ENCODE measurements around the gene TECTB. TPM values are rescaled to one million over a fixed set of nuclear protein-coding genes. Genes with fewer than 3 reads are reported as not detected.
A peak's percentile ranks its signal among the peaks of the same experiment; 100 is the strongest.

TECTB gene
- total RNA-seq, 2 donors from 2014 or later: not detected

GRCh38 chr10:112282086-112282485 is 1.1 kb upstream of the TECTB start:
- Mint-ChIP-seq H3K27me3 (peaks cover 30 to 64% of the 10 kb centered on the region in 2 donors), H3K36me3 (no peaks in the 10 kb centered on the region), H3K4me1 (ENCODE audit: low read depth in 2 of 2) (no peaks in the 10 kb centered on the region), H3K4me3 (no peak overlapping the region), H3K9me3 (peaks cover 4% of the 10 kb centered on the region), H3K27ac (no peak overlapping the region)
- no peak for DNase-seq (ENCODE audit: low spot score)
- ATAC-seq: no peak

DNA sequence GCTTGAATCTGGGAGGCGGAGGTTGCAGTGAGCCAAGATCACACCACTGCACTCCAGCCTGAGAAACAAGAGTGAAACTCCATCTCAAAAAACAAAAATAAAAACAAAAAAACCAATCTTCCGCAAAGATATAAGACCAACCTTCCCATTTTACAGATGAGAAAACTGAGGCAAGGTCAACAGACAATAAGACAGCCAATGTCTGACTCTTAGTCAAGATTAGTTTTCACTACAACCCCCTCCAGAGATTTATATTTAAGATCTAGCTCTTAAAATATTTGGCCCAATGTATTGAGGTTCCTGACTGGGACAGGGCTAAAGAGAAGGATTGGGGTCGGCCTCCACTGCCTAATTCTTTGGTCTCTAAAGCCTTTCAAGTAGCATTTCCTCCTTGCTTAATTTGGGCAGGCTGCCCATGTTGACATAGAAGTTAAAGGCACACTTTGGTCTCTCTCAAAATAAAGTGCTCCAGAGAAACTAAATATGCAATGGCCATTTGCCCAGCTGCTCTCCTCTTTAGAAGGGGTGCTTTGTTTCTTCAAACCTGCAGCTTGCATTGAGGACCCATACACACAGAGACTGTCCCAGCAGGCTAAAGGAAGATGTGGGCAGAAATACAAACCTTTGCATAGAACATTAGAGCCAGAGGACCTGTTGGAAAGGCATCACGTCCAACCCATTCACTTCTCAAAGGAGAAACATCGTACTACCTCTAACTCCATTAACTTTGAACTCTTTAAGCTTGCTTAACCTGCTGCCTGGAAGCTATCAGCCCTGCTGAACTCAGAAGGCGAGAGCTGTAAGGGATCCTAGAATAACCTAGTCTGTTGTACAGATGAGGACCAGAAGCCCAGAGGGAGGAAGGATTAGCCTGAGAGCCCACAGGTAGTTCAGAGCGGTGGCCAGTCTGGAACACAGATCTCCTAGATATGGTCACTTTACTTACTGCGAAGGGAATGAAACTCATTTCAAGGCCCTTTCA is 3.9 kb downstream of the TECTB start:
- ATAC-seq (no peak), DNase-seq (ENCODE audit: low spot score) (no peak)
- Mint-ChIP-seq H3K4me3 (no peak overlapping the region), H3K4me1 (ENCODE audit: low read depth in 2 of 2) (no peaks in the 10 kb centered on the region), H3K9me3 (no peaks in the 10 kb centered on the region), H3K27me3 (peaks cover 21 to 43% of the 10 kb centered on the region in 2 donors), H3K36me3 (no peaks in the 10 kb centered on the region), H3K27ac (no peak overlapping the region)

DNA sequence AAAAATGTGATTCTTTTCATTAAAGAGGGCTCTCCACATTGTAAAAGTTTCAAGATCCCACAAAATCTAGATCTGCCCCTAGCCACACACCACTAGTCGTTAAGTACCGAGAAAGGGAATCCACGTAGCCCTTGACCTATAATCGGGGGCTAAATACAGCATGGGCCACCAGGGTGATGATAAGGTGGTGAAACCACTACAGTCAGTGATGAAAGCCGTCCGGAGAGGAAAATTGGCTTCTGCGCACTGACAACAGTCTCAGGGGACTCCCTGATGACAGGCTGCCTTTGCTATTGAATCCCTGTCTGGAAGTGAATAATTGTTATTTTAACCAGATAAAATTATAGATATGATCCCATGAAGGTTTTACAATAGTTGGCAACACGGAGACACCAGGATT is 4.6 kb downstream of the TECTB start:
- ATAC-seq (no peak), DNase-seq (ENCODE audit: low spot score) (no peak)
- Mint-ChIP-seq H3K4me1 (ENCODE audit: low read depth in 2 of 2) (no peaks in the 10 kb centered on the region), H3K9me3 (no peaks in the 10 kb centered on the region), H3K27me3 (peaks cover 23 to 40% of the 10 kb centered on the region in 2 donors), H3K36me3 (no peaks in the 10 kb centered on the region), H3K4me3 (no peak overlapping the region), H3K27ac (no peak overlapping the region)

DNA sequence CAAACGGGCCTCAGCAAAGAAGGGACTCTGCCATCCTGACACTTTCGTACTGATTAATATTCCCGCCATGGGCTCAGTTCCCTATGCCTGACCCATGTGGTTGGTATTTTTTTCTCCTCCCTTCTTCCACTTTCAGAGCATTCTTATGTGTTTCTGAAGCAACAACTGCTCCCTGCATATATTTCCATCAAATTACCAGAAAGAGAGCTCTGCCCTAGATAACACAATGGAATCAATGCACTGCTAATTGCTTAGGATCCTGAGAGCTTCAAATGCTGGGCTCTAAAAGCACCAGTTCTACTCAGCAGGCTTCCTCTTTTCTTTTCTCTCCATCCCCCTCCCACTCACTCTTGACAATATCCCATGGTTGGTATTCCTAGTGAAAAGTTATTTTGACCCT is 5.3 kb downstream of the TECTB start:
- Mint-ChIP-seq H3K36me3 (no peaks in the 10 kb centered on the region), H3K4me1 (ENCODE audit: low read depth in 2 of 2) (no peaks in the 10 kb centered on the region), H3K27ac (no peak overlapping the region), H3K27me3 (peaks cover 21 to 42% of the 10 kb centered on the region in 2 donors), H3K9me3 (no peaks in the 10 kb centered on the region), H3K4me3 (no peak overlapping the region)
- DNase-seq (ENCODE audit: low spot score): no peak
- no peak for ATAC-seq

DNA sequence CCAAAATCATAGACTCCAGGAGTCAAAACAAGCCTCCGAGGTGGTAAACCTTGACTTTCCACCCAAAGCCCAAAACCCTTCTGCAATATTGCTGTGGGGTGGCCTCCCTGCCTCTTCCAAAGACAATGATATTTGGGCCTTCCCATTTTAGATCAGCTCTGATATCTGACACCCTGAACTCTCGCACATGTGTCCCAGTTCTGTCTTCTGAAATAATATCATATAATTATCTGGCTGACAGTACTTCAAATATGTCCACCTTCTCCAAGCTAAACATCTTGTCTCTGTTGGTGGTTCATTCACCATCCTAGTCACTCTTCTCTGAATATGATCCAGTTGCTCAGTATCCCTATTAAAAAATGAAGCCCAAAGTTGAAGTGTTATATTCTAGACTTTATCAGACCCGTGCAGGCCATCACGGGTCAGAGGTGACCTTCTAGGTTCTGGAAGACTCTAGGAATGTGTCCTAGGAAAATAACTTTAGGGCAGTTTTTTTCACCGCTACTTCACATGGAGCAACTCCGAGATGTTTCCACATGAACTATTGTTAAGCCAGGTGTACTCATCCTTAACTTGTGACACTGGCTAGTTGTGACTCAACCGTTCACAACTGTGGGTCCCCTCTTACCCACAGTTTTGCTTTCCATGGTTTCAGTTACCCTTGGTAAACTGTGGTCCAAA is 6.3 kb downstream of the TECTB start:
- Mint-ChIP-seq H3K27ac (no peak overlapping the region), H3K4me3 (no peak overlapping the region), H3K36me3 (no peaks in the 10 kb centered on the region), H3K9me3 (no peaks in the 10 kb centered on the region), H3K27me3 (peaks cover 21 to 50% of the 10 kb centered on the region in 2 donors), H3K4me1 (ENCODE audit: low read depth in 2 of 2) (no peaks in the 10 kb centered on the region)
- ATAC-seq (no peak), DNase-seq (ENCODE audit: low spot score) (no peak)

DNA sequence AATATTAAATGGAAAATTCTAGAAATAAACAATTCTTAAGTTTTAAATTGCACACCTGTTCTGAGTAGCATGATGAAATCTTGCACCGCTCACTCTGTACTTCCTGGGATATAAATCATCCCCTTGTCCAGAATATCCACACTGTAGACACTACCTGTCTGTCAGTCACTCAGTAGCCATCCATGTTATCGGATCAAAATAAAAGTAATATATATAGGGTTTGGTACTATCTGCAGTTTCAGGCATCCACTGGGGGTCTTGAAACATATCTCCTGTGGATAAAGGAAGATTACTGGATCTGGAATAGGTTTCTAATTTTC is 6.8 kb downstream of the TECTB start:
- peaks cover 23 to 50% of the 10 kb centered on the region in 2 donors for H3K27me3 Mint-ChIP-seq

GRCh38 chr10:112294169-112294568 is 11.0 kb downstream of the TECTB start:
- Mint-ChIP-seq H3K9me3 (no peaks in the 10 kb centered on the region), H3K4me1 (ENCODE audit: low read depth in 2 of 2) (no peaks in the 10 kb centered on the region), H3K4me3 (no peak overlapping the region), H3K27me3 (peaks cover 20 to 37% of the 10 kb centered on the region in 2 donors), H3K27ac (no peak overlapping the region), H3K36me3 (no peaks in the 10 kb centered on the region)
- no peak for DNase-seq (ENCODE audit: low spot score)
- no peak for ATAC-seq

More for the DNA sequence above, 6.8 kb downstream of the TECTB start:
- Mint-ChIP-seq H3K4me1 (ENCODE audit: low read depth in 2 of 2) (no peaks in the 10 kb centered on the region), H3K27ac (no peak overlapping the region), H3K9me3 (no peaks in the 10 kb centered on the region), H3K4me3 (no peak overlapping the region), H3K36me3 (no peaks in the 10 kb centered on the region)
- DNase-seq (ENCODE audit: low spot score) (no peak), ATAC-seq (no peak)

DNA sequence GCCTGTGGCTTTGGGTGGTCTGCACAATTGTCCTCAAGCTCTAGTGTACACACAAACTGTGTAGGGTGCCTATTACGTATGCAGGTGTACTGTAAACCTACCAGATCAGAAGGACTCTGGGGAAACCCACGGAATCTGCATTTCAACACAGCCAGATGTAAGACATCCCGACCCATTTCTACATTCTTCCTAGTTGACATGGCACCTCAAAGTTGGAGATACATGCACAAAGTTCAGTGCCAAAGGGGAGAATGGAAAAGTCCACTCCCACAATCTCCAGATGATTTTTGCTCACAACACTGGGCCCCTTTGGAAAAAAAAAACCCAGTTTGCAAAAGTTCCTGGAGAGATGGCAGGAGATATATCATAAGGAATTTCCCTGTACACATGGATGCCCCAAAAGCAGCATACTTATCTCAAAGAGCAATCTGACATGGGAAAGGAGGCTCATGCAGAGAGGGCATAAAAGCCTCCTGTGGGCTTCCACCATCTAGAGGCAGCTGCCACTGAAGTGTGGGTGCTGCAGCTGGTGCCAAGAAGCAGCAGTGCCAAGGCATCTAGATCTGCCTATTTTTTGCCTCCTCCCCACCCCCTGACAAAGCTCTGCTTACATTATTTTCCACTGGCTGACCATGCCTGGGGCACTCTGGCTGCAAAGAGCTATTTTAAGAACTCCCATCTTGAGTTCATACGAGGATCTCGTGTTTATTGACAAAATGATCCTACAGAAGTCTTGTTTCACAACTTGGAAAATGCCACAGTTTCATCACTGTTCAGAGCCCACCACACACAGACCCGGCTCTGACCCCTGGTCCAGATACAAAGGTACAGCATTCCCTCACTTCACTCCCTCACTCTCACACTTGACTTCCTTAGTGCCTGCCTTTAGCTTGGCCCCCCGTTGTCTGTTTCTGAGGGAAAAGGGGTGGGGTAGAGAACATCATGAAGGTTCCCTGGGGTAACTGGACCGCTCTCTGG is 12.9 kb downstream of the TECTB start:
- Mint-ChIP-seq H3K27ac (no peak overlapping the region), H3K4me1 (ENCODE audit: low read depth in 2 of 2) (no peaks in the 10 kb centered on the region)

GRCh38 chr10:112296908-112297331 is 13.7 kb downstream of the TECTB start:
- H3K4me3 Mint-ChIP-seq: no peak overlapping the region
- H3K27me3 Mint-ChIP-seq: peaks cover 18 to 33% of the 10 kb centered on the region in 2 donors
- no peaks in the 10 kb centered on the region for H3K9me3 Mint-ChIP-seq
- no peaks in the 10 kb centered on the region for H3K36me3 Mint-ChIP-seq
- H3K27ac Mint-ChIP-seq: no peak overlapping the region
- no peak for ATAC-seq
- DNase-seq (ENCODE audit: low spot score): no peak
- H3K4me1 Mint-ChIP-seq (ENCODE audit: low read depth in 2 of 2): no peaks in the 10 kb centered on the region

More for the DNA sequence above, 12.9 kb downstream of the TECTB start:
- Mint-ChIP-seq H3K27me3 (peaks cover 18 to 35% of the 10 kb centered on the region in 2 donors), H3K4me3 (no peak overlapping the region), H3K36me3 (no peaks in the 10 kb centered on the region), H3K9me3 (no peaks in the 10 kb centered on the region)
- no peak for ATAC-seq
- DNase-seq (ENCODE audit: low spot score): no peak

GRCh38 chr10:112298581-112298980 is 15.4 kb downstream of the TECTB start:
- H3K9me3 Mint-ChIP-seq: no peaks in the 10 kb centered on the region
- H3K4me3 Mint-ChIP-seq: no peak overlapping the region
- H3K27ac Mint-ChIP-seq: no peak overlapping the region
- no peaks in the 10 kb centered on the region for H3K36me3 Mint-ChIP-seq
- peak in 1 of 2 donors; percentile 3 for ATAC-seq
- no peak for DNase-seq (ENCODE audit: low spot score)
- peaks cover 13 to 28% of the 10 kb centered on the region in 2 donors for H3K27me3 Mint-ChIP-seq
- H3K4me1 Mint-ChIP-seq (ENCODE audit: low read depth in 2 of 2): no peaks in the 10 kb centered on the region

GRCh38 chr10:112299456-112299855 is 16.3 kb downstream of the TECTB start:
- H3K4me3 Mint-ChIP-seq: no peak overlapping the region
- no peaks in the 10 kb centered on the region for H3K36me3 Mint-ChIP-seq
- H3K27me3 Mint-ChIP-seq: peaks cover 12 to 20% of the 10 kb centered on the region in 2 donors
- no peaks in the 10 kb centered on the region for H3K4me1 Mint-ChIP-seq (ENCODE audit: low read depth in 2 of 2)
- DNase-seq (ENCODE audit: low spot score) (no peak), ATAC-seq (no peak)
- no peak overlapping the region for H3K27ac Mint-ChIP-seq
- H3K9me3 Mint-ChIP-seq: no peaks in the 10 kb centered on the region

GRCh38 chr10:112302335-112302734 is 19.1 kb downstream of the TECTB start:
- DNase-seq (ENCODE audit: low spot score) (no peak), ATAC-seq (no peak)
- Mint-ChIP-seq H3K36me3 (no peaks in the 10 kb centered on the region), H3K27me3 (peaks cover 13 to 28% of the 10 kb centered on the region in 2 donors), H3K9me3 (no peaks in the 10 kb centered on the region), H3K4me3 (no peak overlapping the region), H3K4me1 (ENCODE audit: low read depth in 2 of 2) (no peaks in the 10 kb centered on the region), H3K27ac (no peak overlapping the region)

DNA sequence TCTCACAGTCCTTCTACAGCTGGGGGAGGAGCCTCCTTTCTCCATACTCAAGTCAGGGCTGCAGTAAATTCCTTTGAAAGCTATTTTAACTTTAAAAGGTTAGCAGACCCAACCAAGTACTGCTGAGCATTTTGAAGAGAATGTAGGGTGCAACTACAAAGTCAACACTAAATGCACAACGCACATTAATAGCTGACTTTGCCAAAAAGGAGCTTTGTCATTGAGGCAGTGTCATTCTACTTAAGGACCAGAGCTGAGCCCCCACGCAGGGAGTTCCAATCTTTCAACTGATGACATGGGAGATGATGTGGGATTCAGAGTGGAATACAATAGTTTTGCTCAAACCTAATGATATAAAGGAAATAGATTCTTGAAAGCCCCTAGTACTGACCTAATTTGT is 20.3 kb downstream of the TECTB start:
- no peaks in the 10 kb centered on the region for H3K36me3 Mint-ChIP-seq
- no peak overlapping the region for H3K27ac Mint-ChIP-seq
- no peaks in the 10 kb centered on the region for H3K4me1 Mint-ChIP-seq (ENCODE audit: low read depth in 2 of 2)
- DNase-seq (ENCODE audit: low spot score) (no peak), ATAC-seq (no peak)
- H3K4me3 Mint-ChIP-seq: no peak overlapping the region
- H3K9me3 Mint-ChIP-seq: no peaks in the 10 kb centered on the region
- H3K27me3 Mint-ChIP-seq: peaks cover 9 to 32% of the 10 kb centered on the region in 2 donors
